Transverse colon (tissue), 4 donors: Measurements from ENCODE around the gene MIGA1. TPM values are rescaled to one million over a fixed set of nuclear protein-coding genes. Genes with fewer than 3 reads are reported as not detected.

Experiments used
- DNase-seq: peaks from one replicate; pipeline ENCODE4 v3.0.0-alpha.2; 2019
- H3K27ac ChIP-seq, 4 donors: fragments of 200-600 bp; sonication (generic); 2 replicates each; pipeline ENCODE4 v1.5.1; 2016 to 2018; ENCODE audit warnings: inconsistent platforms in 4 of 4
- H3K27me3 ChIP-seq: fragments of 200-600 bp; sonication (generic); 2 replicates; pipeline ENCODE4 v1.5.1; 2017; ENCODE audit warnings: inconsistent platforms
- H3K36me3 ChIP-seq, 4 donors: fragments of 200-600 bp; sonication (generic); 2 replicates each; pipeline ENCODE4 v1.5.1; 2017 to 2019; ENCODE audit warnings: inconsistent platforms in 4 of 4
- H3K4me1 ChIP-seq, 4 donors: fragments of 200-600 bp; sonication (generic); 2 replicates each; pipeline ENCODE4 v1.5.1; 2017 to 2020; ENCODE audit warnings: inconsistent platforms in 4 of 4
- H3K4me3 ChIP-seq, 4 donors: fragments of 200-600 bp; sonication (generic); 1 replicate in 1 of 4; 2 replicates in 3 of 4; pipeline versions ENCODE4 v1.5.1 to v1.6.1; 2017 to 2019; ENCODE audit warnings: inconsistent platforms in 4 of 4
- H3K9me3 ChIP-seq, 2 donors: fragments of 200-600 bp; sonication (generic); 2 replicates each; pipeline ENCODE4 v1.5.1; 2017 to 2019; ENCODE audit warnings: inconsistent platforms in 2 of 2
- CTCF ChIP-seq, 5 experiments: fragments of 200-600 bp in 3 of 5; fragments of 450-650 bp in 2 of 5; sonication (generic) in 3 of 5; IDR thresholded peaks; 1 replicate in 2 of 5; 2 replicates in 3 of 5; pipeline ENCODE4 v1.5.1; 2016 to 2017; ENCODE audit warnings: antibody characterized with exemption in 5 of 5, inconsistent platforms in 3 of 5, mild to moderate bottlenecking in 2 of 5, moderate library complexity in 1 of 5
- EP300 ChIP-seq: sonication (generic); formaldehyde crosslinking; IDR thresholded peaks from one replicate; pipeline ENCODE4 v1.6.1; 2017; ENCODE audit warnings: antibody characterized with exemption, low read depth
- POLR2A ChIP-seq: fragments of 450-650 bp; IDR thresholded peaks from one replicate; pipeline ENCODE4 v1.6.1; 2016; ENCODE audit warnings: antibody characterized with exemption, mild to moderate bottlenecking, moderate library complexity
- POLR2AphosphoS5 ChIP-seq, 3 donors: sonication (generic); formaldehyde crosslinking; IDR thresholded peaks; one replicate each; pipeline ENCODE4 v1.6.1; 2016; ENCODE audit warnings: antibody characterized with exemption in 3 of 3
- WGBS, 2 donors: methylation state at CpG; one replicate each; pipeline ENCODE4 v1.1.5; 2018; ENCODE audit warnings: low coverage in 1 of 2; 5-methylcytosine and 5-hydroxymethylcytosine counted together
- in situ Hi-C, 4 donors: fragments of 200-750 bp; cut with MboI; loops; one replicate each; pipeline versions ENCODE4 v1.15.0 to v1.15.1; 2017; ENCODE audit warnings: low sequenced_read_pairs in 3 of 4, low pct_ligation_motif_present in 1 of 4, low pct_unique_long_range_greater_than_20kb in 1 of 4
- intact Hi-C: fragments of 100-400 bp; cut with DNase I; formaldehyde crosslinking; loops from one replicate; pipeline ENCODE4 v1.15.1; 2023; ENCODE audit warnings: low total_unique reads
- total RNA-seq, 4 donors: library from RNA; depleted of rRNA; stranded (reverse); fragments of >200 nt; gene quantifications; one replicate each; pipeline ENCODE4 v1.1.0, GENCODE V29; 2016

Gene MIGA1
- total RNA-seq, 4 donors from 2014 or later = 8.2 to 19.1 (median 18.0) TPM

- Histone ChIP-seq H3K4me1 (no peaks in the 10 kb centered on the region), H3K4me3 (no peak overlapping the region), H3K9me3 (no peaks in the 10 kb centered on the region), H3K27ac (no peak overlapping the region), H3K36me3 (peaks cover 0 to 8% (median 0%) of the 10 kb centered on the region in 4 donors), H3K27me3 (no peaks in the 10 kb centered on the region)
- intact Hi-C loops = no loop called here
- WGBS, 2 donors = 91 to 94% methylated on average over 1 to 4 of the region's 4 CpGs
- DNase-seq = no peak
- TF ChIP-seq CTCF (IDR thresholded peaks at IDR 0.05) = no peak
- TF ChIP-seq POLR2A = no peak
- in situ Hi-C loops = no loop called here
Observed at GRCh38 chr1:77874804-77875445, 95.5 kb downstream of the MIGA1 start.

- Histone ChIP-seq H3K4me1 (no peaks in the 10 kb centered on the region), H3K9me3 (no peaks in the 10 kb centered on the region), H3K4me3 (no peak overlapping the region), H3K27ac (no peak overlapping the region), H3K27me3 (no peaks in the 10 kb centered on the region), H3K36me3 (peaks cover 0 to 8% (median 0%) of the 10 kb centered on the region in 4 donors)
- no peak for DNase-seq
- no peak for TF ChIP-seq EP300
- TF ChIP-seq CTCF (IDR thresholded peaks at IDR 0.05) = no peak
- WGBS, 2 donors = 91 to 100% methylated on average over 4 of the region's 4 CpGs
- intact Hi-C loops (no loop called here), in situ Hi-C loops (no loop called here)
Observed at GRCh38 chr1:77876884-77877283, 97.4 kb downstream of the MIGA1 start.

GRCh38 chr1:77881061-77881460 is 101.6 kb downstream of the MIGA1 start:
- Histone ChIP-seq H3K27me3 (no peaks in the 10 kb centered on the region), H3K4me1 (no peaks in the 10 kb centered on the region), H3K27ac (no peak overlapping the region), H3K9me3 (no peaks in the 10 kb centered on the region), H3K4me3 (no peak overlapping the region), H3K36me3 (no peaks in the 10 kb centered on the region)
- no peak for TF ChIP-seq POLR2A
- TF ChIP-seq CTCF (IDR thresholded peaks at IDR 0.05) = no peak
- TF ChIP-seq POLR2AphosphoS5 (IDR thresholded peaks at IDR 0.05) = no peak
- TF ChIP-seq EP300 = no peak
- DNase-seq = no peak
- intact Hi-C loops (no loop called here), in situ Hi-C loops (no loop called here)
- WGBS, 2 donors = 79 to 100% methylated on average over 1 of the region's 1 CpG

GRCh38 chr1:77882411-77882810 is 103.0 kb downstream of the MIGA1 start:
- Histone ChIP-seq H3K4me3 (no peak overlapping the region), H3K9me3 (no peaks in the 10 kb centered on the region), H3K36me3 (no peaks in the 10 kb centered on the region), H3K27me3 (no peaks in the 10 kb centered on the region), H3K27ac (no peak overlapping the region), H3K4me1 (peaks cover 0 to 3% (median 0%) of the 10 kb centered on the region in 4 donors)
- TF ChIP-seq POLR2A = no peak
- no peak for TF ChIP-seq CTCF (IDR thresholded peaks at IDR 0.05)
- no peak for TF ChIP-seq EP300
- TF ChIP-seq POLR2AphosphoS5 (IDR thresholded peaks at IDR 0.05) = no peak
- no peak for DNase-seq
- in situ Hi-C loops (no loop called here), intact Hi-C loops (no loop called here)
- 64 to 72% methylated on average over 2 of the region's 2 CpGs for WGBS, 2 donors
